ENCODE results near the gene IFNL2. TPM values are rescaled to one million over a fixed set of nuclear protein-coding genes. Genes with fewer than 3 reads are reported as not detected.
"Not testable (repeated sequence)": the region's sequence is repeated elsewhere in the genome, so short reads cannot be mapped to it uniquely, and the experiment has no call there.

IFNL2 gene
- total and polyA plus RNA-seq, 7 experiments from 2014 or later: not detected

DNA sequence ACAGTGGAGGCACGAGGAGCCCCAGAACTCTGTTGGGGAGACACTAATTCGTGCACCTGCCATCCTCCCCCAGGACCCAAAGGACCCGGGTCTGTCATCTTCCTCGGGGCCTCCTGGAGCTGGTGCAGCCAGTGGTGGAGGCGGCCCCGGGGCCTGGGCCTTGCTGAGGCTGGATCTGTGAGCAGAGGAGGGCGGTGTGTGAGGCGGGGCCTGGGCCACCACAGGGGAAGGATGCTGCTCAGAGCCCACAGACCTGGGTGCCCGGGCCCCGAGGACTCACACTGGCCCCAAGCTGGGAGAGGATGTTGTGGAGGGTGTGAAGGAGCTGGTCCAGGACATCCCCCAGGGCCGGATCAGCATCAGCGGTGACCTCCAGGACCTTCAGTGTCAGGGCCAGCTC, 31.7 kb upstream of the IFNL2 start:
- Histone ChIP-seq H3K4me1 (ENCODE audit: control insufficient read depth in 2 of 2, insufficient read depth in 2 of 2, low read length in 2 of 2) (peaks cover 16 to 18% of the 10 kb centered on the region in 2 donors), H3K4me3 (ENCODE audit: low read length) (no peak overlapping the region), H3K27ac (ENCODE audit: low read depth, low read length) (no peak overlapping the region), H3K9me3 (ENCODE audit: control insufficient read depth in 2 of 3, low read length in 3 of 3) (no peaks in the 10 kb centered on the region), H3K27me3 (ENCODE audit: control insufficient read depth in 2 of 2, insufficient read depth in 2 of 2, low read length in 2 of 2) (no peaks in the 10 kb centered on the region), H3K36me3 (ENCODE audit: control insufficient read depth in 2 of 3, insufficient read depth in 3 of 3, low read length in 3 of 3) (no peaks in the 10 kb centered on the region)
- Mint-ChIP-seq H3K27ac (peak overlapping the region in 4 of 9 donors; percentile 42 to 94 (median 90)), H3K36me3 (peaks cover 0 to 5% (median 0%) of the 10 kb centered on the region in 5 donors), H3K4me3 (peak overlapping the region in 7 of 10 donors; percentile 17 to 83 (median 49)), H3K4me1 (peaks cover 14 to 34% (median 23%) of the 10 kb centered on the region in 7 donors), H3K27me3 (peaks cover 0 to 5% (median 0%) of the 10 kb centered on the region in 5 donors), H3K9me3 (no peaks in the 10 kb centered on the region)
- ChIA-PET POLR2A (interaction anchor here (0.6 to 2.0 kb wide), 2 partner anchors 99 to 854 kb away, joined by 3 to 6 read pairs; partner anchors contain the start of gene GMFG), CTCF (interaction anchor here (0.6 kb wide), 1 partner anchor 165 kb away, joined by 3 read pairs; no protein-coding TSS in a partner anchor)
- ATAC-seq (peak; percentile 60), DNase-seq (peak in 1 of 9 donors; percentile 7)
- intact Hi-C loops (cut with micrococcal nuclease): no loop called here

DNA sequence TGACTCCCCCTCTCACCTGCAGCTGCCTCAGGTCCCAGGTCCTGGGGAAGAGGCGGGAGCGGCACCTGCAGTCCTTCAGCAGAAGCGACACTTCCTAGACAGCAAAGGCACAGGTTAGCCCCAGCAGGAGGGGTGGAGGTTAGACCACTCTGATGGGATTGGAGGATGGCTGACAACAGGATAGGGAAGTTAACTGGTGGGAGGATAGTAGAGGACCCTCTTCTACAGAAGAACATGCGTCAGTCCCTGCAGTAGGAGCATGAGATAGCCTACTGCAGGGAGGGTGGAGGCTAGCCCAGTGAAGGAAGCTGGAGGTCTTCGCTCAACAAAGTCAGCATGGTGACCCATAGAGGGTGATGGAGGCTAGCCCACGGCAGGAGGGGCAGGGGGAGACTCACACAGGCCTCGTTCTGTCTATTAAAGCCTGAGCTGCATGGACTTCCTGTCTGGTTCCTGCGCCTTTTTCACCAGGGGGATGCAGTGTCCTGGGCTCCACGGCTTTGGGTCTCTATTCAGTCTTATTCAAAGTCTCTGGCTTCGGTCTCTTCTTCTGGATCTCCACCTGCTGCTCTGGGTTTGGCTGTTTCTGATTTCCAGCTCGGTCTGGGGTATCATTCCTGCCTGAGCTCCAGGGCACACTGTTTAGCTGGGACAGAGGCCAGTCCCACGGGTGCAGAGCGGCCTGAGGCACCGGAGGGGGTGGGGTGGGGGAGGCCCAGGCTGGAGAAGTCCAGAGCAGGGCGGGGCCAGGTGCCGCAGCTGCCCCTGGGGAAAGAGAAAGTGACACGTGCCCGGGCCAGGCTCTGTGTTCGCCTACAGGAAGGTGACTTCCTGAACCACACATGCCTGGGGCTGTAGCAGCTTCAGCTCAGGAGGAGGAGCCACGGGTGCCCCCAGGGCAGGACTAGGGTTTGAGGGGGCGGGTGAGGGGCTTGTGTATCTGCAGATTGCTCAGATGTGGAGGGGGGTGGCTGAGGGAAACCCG, 30.7 kb upstream of the IFNL2 start:
- H3K9me3 ChIP-seq (ENCODE audit: control insufficient read depth in 2 of 3, low read length in 3 of 3): no peaks in the 10 kb centered on the region
- CTCF ChIA-PET: no interaction called here
- peak overlapping the region; percentile 73 to 95 (median 89) for H3K27ac Mint-ChIP-seq
- no peaks in the 10 kb centered on the region for H3K9me3 Mint-ChIP-seq
- H3K4me3 Mint-ChIP-seq: peak overlapping the region; percentile 59 to 84 (median 78)
- H3K27me3 ChIP-seq (ENCODE audit: control insufficient read depth in 2 of 2, insufficient read depth in 2 of 2, low read length in 2 of 2): no peaks in the 10 kb centered on the region
- DNase-seq (peak in 6 of 9 donors; percentile 12 to 49 (median 20)), ATAC-seq (peak; percentile 72)
- H3K36me3 ChIP-seq (ENCODE audit: control insufficient read depth in 2 of 3, insufficient read depth in 3 of 3, low read length in 3 of 3): no peaks in the 10 kb centered on the region
- POLR2A ChIA-PET: interaction anchor here (0.5 to 2.0 kb wide), 6 partner anchors 12 to 203 kb away, joined by 3 to 6 read pairs (median 4); partner anchors contain the start of genes GMFG, RPS16 and ZFP36
- peaks cover 0 to 3% (median 0%) of the 10 kb centered on the region in 5 donors for H3K27me3 Mint-ChIP-seq
- intact Hi-C loops (cut with micrococcal nuclease): no loop called here
- peaks cover 16 to 18% of the 10 kb centered on the region in 2 donors for H3K4me1 ChIP-seq (ENCODE audit: control insufficient read depth in 2 of 2, insufficient read depth in 2 of 2, low read length in 2 of 2)
- peaks cover 0 to 5% (median 0%) of the 10 kb centered on the region in 5 donors for H3K36me3 Mint-ChIP-seq
- peak overlapping the region; percentile 68 for H3K27ac ChIP-seq (ENCODE audit: low read depth, low read length)
- peak overlapping the region; percentile 50 for H3K4me3 ChIP-seq (ENCODE audit: low read length)
- H3K4me1 Mint-ChIP-seq: peaks cover 14 to 34% (median 23%) of the 10 kb centered on the region in 7 donors

- peaks cover 14 to 34% (median 23%) of the 10 kb centered on the region in 7 donors for H3K4me1 Mint-ChIP-seq
- Histone ChIP-seq H3K4me3 (ENCODE audit: low read length) (peak overlapping the region; percentile 50), H3K4me1 (ENCODE audit: control insufficient read depth in 2 of 2, insufficient read depth in 2 of 2, low read length in 2 of 2) (peaks cover 16 to 18% of the 10 kb centered on the region in 2 donors), H3K9me3 (ENCODE audit: control insufficient read depth in 2 of 3, low read length in 3 of 3) (no peaks in the 10 kb centered on the region), H3K27me3 (ENCODE audit: control insufficient read depth in 2 of 2, insufficient read depth in 2 of 2, low read length in 2 of 2) (no peaks in the 10 kb centered on the region), H3K36me3 (ENCODE audit: control insufficient read depth in 2 of 3, insufficient read depth in 3 of 3, low read length in 3 of 3) (no peaks in the 10 kb centered on the region), H3K27ac (ENCODE audit: low read depth, low read length) (peak overlapping the region; percentile 68)
- peaks cover 0 to 3% (median 0%) of the 10 kb centered on the region in 5 donors for H3K27me3 Mint-ChIP-seq
- H3K9me3 Mint-ChIP-seq: no peaks in the 10 kb centered on the region
- no peak for ATAC-seq
- peak overlapping the region; percentile 59 to 84 (median 78) for H3K4me3 Mint-ChIP-seq
- ChIA-PET POLR2A (interaction anchor here (0.5 to 2.0 kb wide), 5 partner anchors 12 to 202 kb away, joined by 4 to 6 read pairs (median 4); partner anchors contain the start of genes GMFG and RPS16), CTCF (no interaction called here)
- DNase-seq: no peak
- peak overlapping the region; percentile 73 to 95 (median 89) for H3K27ac Mint-ChIP-seq
- intact Hi-C loops (cut with micrococcal nuclease): no loop called here
- H3K36me3 Mint-ChIP-seq: peaks cover 0 to 5% (median 0%) of the 10 kb centered on the region in 5 donors
These were observed 30.0 kb upstream of the IFNL2 start for GRCh38 chr19:39238209-39238608.

DNA sequence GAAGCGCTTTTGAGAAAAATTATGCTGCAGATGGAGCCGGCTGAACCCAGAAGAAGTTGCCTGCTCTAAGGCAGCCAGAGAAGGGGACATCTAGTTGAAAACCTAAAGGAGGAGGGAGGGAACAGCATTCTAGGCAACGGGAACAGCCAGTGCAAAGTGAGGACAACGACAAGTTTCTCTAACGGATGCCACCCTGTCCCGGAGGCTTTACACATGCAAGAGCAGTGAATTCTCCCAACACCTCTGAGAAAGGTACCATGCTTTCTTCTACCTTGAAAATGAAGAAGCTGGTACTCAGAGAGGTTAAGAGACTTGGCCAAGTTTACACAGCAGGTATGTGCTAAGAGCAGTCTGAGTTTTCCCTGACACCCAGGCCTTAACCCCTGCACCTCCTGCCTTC, 29.3 kb upstream of the IFNL2 start:
- H3K27ac ChIP-seq (ENCODE audit: low read depth, low read length): no peak overlapping the region
- intact Hi-C loops (cut with micrococcal nuclease): no loop called here
- DNase-seq (no peak), ATAC-seq (no peak)
- Mint-ChIP-seq H3K36me3 (peaks cover 0 to 5% (median 0%) of the 10 kb centered on the region in 5 donors), H3K9me3 (no peaks in the 10 kb centered on the region), H3K27ac (peak overlapping the region in 6 of 9 donors; percentile 20 to 94 (median 90)), H3K4me1 (peaks cover 14 to 34% (median 23%) of the 10 kb centered on the region in 7 donors), H3K27me3 (peaks cover 0 to 3% (median 0%) of the 10 kb centered on the region in 5 donors), H3K4me3 (no peak overlapping the region)
- H3K27me3 ChIP-seq (ENCODE audit: control insufficient read depth in 2 of 2, insufficient read depth in 2 of 2, low read length in 2 of 2): no peaks in the 10 kb centered on the region
- H3K4me3 ChIP-seq (ENCODE audit: low read length): no peak overlapping the region
- no peaks in the 10 kb centered on the region for H3K36me3 ChIP-seq (ENCODE audit: control insufficient read depth in 2 of 3, insufficient read depth in 3 of 3, low read length in 3 of 3)
- CTCF ChIA-PET: no interaction called here
- no peaks in the 10 kb centered on the region for H3K9me3 ChIP-seq (ENCODE audit: control insufficient read depth in 2 of 3, low read length in 3 of 3)
- POLR2A ChIA-PET: interaction anchor here (1.7 kb wide), 1 partner anchor 197 kb away, joined by 5 read pairs; the partner anchor contains the start of gene RPS16
- H3K4me1 ChIP-seq (ENCODE audit: control insufficient read depth in 2 of 2, insufficient read depth in 2 of 2, low read length in 2 of 2): peaks cover 16 to 18% of the 10 kb centered on the region in 2 donors

DNA sequence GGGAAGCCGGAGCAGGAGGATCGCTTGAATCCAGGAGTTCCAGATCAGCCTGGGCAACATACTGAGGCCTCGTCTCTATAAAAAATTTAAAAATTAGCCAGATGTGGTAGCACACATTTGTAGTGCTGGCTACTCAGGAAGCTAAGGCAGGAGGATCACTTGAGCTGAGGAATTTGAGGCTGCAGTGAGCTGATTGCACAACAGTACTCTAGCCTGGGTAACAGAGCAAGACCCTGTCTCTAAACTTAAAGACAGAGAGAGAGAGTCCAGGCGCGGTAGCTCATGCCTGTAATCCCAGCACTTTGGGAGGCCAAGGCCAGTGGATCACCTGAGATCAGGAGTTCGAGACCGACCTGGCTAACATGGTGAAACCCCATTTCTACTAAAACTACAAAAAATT, 27.8 kb upstream of the IFNL2 start:
- no peak overlapping the region for H3K27ac ChIP-seq (ENCODE audit: low read depth, low read length)
- no peaks in the 10 kb centered on the region for H3K9me3 Mint-ChIP-seq
- ChIA-PET CTCF (interaction anchor here (0.6 kb wide), 1 partner anchor 726 kb away, joined by 3 read pairs; no protein-coding TSS in a partner anchor), POLR2A (no interaction called here)
- H3K4me1 ChIP-seq (ENCODE audit: control insufficient read depth in 2 of 2, insufficient read depth in 2 of 2, low read length in 2 of 2): peaks cover 16 to 18% of the 10 kb centered on the region in 2 donors
- no peak for DNase-seq
- no peak overlapping the region for H3K4me3 Mint-ChIP-seq
- no peak overlapping the region for H3K27ac Mint-ChIP-seq
- H3K36me3 Mint-ChIP-seq: no peaks in the 10 kb centered on the region
- H3K4me3 ChIP-seq (ENCODE audit: low read length): no peak overlapping the region
- no peaks in the 10 kb centered on the region for H3K36me3 ChIP-seq (ENCODE audit: control insufficient read depth in 2 of 3, insufficient read depth in 3 of 3, low read length in 3 of 3)
- H3K4me1 Mint-ChIP-seq: peaks cover 14 to 29% (median 23%) of the 10 kb centered on the region in 7 donors
- no peak for ATAC-seq
- H3K9me3 ChIP-seq (ENCODE audit: control insufficient read depth in 2 of 3, low read length in 3 of 3): no peaks in the 10 kb centered on the region
- intact Hi-C loops (cut with micrococcal nuclease): no loop called here
- H3K27me3 Mint-ChIP-seq: peaks cover 0 to 3% (median 0%) of the 10 kb centered on the region in 5 donors
- no peaks in the 10 kb centered on the region for H3K27me3 ChIP-seq (ENCODE audit: control insufficient read depth in 2 of 2, insufficient read depth in 2 of 2, low read length in 2 of 2)

GRCh38 chr19:39243741-39244140, 24.5 kb upstream of the IFNL2 start:
- POLR2A ChIA-PET; H3K36me3 Mint-ChIP-seq; H3K4me3 Mint-ChIP-seq; H3K4me1 Mint-ChIP-seq; H3K27ac Mint-ChIP-seq; intact Hi-C loops (cut with micrococcal nuclease); H3K4me1 ChIP-seq (ENCODE audit: control insufficient read depth in 2 of 2, insufficient read depth in 2 of 2, low read length in 2 of 2); H3K4me3 ChIP-seq (ENCODE audit: low read length); H3K36me3 ChIP-seq (ENCODE audit: control insufficient read depth in 2 of 3, insufficient read depth in 3 of 3, low read length in 3 of 3); DNase-seq; H3K27ac ChIP-seq (ENCODE audit: low read depth, low read length); H3K9me3 Mint-ChIP-seq; H3K27me3 ChIP-seq (ENCODE audit: control insufficient read depth in 2 of 2, insufficient read depth in 2 of 2, low read length in 2 of 2); CTCF ChIA-PET; H3K9me3 ChIP-seq (ENCODE audit: control insufficient read depth in 2 of 3, low read length in 3 of 3): not testable (repeated sequence)
- peak; percentile 14 for ATAC-seq
- peaks cover under 1 to 12% (median under 1%) of the 10 kb centered on the region in 5 donors for H3K27me3 Mint-ChIP-seq
